Measurements from ENCODE around the gene ZNF75A. TPM values are rescaled to one million over a fixed set of nuclear protein-coding genes. Genes with fewer than 3 reads are reported as not detected.
A peak's percentile ranks its signal among the peaks of the same experiment; 100 is the strongest.

The ZNF75A gene
- total RNA-seq, 1 experiment from 2014 or later, result 22.7 TPM

DNA sequence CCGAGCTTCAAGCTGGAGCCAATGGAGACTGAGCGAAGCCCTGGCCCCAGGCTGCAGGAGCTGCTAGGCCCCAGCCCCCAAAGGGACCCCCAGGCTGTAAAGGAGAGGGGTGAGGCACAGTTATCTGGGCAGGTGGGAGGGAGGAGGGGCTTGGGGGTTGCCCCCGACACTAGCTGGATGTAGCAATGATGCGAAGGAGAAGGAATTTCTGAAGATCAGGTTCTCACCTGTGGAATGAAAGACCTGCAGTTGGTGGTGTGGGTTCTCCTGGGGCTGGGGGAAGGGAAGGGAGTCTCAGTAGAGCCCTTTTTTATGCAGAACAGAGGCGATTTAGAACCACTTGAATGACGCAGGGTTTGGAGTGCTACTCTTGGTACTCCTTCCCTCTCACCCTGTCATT, 20.2 kb upstream of the ZNF75A start:
- no peak for DNase-seq (ENCODE audit: low read depth)

DNA sequence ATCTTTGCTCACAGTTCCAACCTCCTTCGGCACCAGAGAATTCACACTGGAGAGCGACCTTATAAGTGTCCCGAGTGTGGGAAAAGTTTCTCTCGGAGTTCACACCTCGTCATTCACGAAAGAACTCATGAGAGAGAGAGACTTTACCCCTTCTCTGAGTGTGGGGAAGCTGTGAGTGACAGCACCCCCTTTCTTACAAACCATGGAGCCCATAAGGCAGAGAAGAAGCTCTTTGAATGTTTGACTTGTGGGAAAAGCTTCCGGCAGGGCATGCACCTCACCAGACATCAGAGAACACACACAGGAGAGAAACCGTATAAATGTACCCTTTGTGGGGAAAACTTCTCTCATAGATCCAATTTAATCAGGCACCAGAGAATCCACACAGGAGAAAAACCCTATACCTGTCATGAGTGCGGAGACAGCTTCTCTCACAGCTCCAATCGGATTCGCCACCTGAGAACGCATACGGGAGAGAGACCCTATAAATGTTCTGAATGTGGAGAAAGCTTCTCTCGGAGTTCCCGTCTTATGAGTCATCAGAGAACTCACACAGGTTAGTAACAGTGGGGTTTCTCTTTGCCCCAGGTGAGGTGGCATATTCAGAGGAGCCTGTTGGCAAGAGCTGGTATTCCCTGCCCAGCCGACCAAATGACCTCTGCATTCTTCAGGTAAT, 15.2 kb upstream of the ZNF75A start:
- no peak for DNase-seq (ENCODE audit: low read depth)

DNA sequence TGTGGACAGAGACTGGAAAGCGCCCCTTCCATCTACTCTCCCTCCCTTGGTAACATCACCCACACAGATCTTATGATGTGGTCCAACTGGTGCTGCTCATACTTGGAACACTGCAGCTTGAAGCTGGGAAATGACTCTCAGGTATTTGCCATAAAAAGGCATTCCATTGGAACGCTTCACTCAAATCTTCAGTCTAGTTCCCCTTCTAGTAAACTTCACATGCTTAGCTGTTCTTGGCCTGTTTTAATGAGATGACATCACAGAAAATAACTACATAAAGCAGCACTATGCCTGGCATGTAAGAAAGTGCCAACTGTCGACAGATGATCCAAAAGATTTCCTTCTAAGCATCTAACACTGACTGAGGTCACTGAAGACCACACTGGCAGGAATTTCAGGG, 12.7 kb upstream of the ZNF75A start:
- DNase-seq (ENCODE audit: low read depth), result peak; percentile 51

DNA sequence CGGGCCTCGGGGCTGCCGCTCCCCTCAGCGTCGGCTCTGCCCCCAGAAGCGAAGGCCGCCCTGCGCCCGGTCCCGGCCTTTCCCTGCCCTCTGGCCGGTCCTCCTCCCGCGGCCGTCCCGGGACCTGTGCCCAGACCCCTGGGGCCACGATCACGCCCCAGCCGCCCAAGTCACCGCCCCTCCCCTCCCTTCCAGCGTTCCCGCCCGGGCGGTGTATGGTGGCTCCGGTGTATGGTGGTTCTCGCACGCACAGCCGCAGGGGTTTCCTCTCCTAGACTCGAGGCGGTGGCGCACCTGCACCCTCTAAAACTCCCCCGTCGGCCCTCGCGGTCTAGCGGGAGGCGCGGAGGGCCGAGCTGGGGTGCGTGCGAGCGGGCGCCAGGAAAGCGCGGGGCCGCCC, 10.1 kb upstream of the ZNF75A start:
- DNase-seq (ENCODE audit: low read depth), result no peak

DNA sequence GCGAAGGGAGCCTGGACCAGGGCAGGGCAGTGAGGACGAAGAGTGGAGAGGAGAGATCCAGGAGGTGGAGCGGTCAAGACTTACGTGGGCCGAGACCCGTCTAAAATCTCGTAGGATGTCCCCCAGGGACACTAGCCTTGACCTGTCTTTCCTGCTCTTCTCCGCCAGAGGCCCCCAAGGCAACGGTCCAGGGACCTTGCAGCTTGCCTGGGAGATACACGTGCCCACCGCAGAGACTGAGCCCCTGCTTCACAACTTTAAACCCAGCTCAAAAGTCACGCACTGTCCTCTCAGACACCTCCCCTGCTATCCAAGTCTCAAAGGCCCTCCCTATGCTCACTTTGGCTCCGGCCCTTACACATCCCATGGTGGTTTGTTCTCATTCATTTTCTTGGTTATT, 9.5 kb upstream of the ZNF75A start:
- DNase-seq (ENCODE audit: low read depth), result no peak

DNA sequence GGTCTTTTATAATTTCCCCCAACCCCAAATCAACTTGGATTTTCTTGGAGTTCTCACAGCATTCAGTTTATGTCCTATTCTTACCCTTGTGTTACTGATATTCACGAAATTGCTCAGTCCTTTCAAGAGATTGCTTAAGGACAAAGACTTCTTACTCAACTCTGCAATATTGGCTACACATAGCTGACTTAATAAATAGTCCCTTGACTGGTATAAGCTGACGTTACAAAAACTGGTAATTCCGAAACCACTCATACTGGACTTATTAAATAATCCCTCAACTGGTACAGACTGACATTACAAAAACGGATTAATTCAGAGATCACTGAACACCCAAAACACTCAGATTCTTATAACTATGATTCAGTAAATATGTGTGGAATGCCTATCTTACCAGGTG, 927 bp upstream of the ZNF75A start:
- DNase-seq (ENCODE audit: low read depth), result no peak

DNA sequence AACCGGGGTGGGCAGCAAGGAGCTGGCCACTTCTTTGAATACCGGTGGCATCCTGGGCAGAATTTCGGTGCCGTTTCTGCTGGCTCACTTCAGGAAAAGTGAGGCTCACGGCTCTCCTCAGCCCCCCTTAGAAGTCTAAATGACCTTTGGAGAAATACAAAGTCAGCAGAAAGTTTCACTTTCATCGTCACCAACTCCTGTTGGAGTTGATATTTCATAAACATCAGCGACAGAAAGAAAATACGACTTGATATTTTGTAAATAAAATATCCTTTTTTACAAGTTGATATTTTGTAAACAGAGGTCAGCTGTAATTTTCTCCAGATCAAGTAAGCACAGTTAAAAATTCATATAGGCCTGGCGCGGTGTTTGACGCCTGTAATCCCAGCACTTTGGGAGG, 781 bp downstream of the ZNF75A start:
- DNase-seq (ENCODE audit: low read depth), result no peak

DNA sequence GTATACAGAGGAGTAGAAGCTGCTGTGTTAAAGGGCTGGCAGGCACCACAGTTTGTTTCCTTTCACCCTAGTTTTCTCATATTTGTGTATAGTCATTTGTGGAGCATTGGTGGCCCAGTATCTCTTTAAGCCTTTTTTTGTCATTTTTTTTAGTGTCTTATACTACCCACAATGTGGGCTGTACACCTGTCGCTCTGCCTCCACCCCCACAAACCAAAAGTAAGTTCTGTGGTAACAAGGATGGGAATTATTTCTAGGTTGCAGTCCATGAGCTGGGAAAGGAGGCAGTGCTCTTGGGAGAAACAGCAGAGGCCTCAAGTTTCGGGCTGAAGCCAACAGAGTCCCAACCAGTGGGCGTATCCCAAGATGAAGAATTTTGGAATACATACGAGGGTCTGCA, 6.2 kb downstream of the ZNF75A start:
- DNase-seq (ENCODE audit: low read depth), result no peak

DNA sequence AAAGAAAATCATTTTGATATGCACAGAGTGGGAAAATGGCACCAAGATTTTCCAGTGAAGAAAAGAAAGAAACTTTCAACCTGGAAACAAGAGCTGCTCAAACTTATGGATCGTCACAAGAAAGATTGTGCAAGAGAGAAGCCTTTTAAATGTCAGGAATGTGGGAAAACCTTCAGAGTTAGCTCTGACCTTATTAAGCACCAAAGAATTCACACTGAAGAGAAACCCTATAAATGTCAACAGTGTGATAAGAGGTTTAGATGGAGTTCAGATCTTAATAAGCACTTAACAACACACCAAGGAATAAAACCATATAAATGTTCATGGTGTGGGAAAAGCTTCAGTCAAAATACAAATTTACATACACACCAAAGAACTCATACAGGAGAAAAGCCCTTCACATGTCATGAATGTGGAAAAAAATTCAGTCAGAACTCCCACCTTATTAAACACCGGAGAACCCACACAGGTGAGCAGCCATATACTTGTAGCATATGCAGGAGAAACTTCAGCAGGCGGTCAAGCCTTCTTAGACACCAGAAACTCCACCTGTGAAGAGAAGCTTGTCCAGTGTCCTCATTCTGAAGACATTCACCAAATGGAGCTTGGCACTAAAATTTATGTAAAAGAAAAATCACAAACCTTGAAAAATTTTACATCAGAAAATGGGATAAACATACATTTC, 12.2 kb downstream of the ZNF75A start:
- no peak for DNase-seq (ENCODE audit: low read depth)

DNA sequence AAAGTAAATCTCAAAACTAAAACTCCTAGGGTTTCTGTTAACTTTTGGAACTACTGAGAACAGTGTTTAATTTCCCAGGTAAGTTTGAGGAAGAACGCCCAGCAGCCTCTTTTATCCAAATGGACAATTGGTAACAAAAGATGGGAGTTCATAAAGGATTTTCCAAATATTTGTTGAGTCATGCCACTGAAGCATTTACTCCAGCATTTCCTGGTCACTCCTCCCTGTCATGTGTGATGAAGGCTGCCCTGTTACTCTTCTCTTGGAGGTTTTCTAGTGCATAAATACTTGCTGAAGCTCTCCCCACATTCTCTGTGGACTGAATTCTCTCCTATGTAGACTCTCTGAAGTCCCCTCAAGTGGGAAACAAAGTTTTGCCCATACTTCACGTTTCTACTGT, 16.5 kb downstream of the ZNF75A start:
- no peak for DNase-seq (ENCODE audit: low read depth)

DNA sequence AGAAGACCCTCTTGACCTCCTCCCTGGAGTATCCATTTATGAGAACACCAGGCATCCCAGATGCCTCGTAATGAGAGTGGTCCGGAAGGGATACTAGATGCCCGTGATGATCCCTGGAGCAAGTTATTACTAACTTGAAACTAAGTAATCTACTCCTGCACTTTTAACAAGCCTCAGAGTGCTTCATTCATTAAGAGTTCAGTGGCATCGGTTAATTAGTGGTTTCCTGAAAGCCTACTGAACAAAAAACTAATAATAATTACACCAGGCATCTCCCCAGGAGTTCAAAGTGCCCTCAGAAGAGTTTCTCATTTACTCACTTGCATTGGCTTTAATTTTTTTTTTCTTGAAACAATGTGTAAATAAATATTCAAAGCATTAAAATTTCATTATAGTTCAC, 22.2 kb downstream of the ZNF75A start:
- no peak for DNase-seq (ENCODE audit: low read depth)

DNA sequence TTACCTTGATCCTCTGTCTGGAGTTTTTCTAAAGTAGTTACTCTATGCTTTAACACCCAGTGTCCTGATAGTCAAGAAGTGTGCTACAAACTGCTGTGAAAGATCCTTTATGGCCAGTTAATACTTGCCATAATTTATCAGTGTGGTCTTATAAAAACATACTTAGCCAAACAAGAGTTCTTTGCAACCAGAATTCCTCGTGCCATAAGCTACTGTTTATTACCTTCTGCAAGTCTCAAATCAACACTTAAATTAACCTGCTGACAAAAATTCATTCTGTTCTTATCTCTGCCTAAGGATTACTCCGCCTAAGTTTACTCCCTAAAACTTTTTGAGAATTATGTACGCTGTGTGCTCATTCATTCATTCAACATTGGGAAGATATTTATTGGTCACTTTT, 22.8 kb downstream of the ZNF75A start:
- no peak for DNase-seq (ENCODE audit: low read depth)

DNA sequence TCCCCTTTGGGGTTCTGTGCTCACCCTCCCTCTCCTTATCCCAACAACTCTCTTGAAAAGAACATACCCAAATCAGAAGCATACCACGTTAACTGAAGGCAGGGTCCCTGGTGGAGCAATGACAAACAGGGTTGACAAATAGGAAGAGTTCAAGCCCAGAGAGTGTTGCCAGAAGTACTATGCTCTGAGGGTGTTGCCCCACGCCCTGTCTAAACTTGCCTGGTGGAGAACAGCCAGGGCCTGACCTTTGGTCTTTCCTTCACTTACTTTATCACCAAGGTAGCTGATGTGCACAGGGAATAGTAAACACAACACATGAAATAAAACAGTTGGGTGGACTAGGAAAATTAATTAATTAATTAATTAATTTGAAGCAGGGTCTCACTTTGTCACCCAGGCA, 23.3 kb downstream of the ZNF75A start:
- no peak for DNase-seq (ENCODE audit: low read depth)

DNA sequence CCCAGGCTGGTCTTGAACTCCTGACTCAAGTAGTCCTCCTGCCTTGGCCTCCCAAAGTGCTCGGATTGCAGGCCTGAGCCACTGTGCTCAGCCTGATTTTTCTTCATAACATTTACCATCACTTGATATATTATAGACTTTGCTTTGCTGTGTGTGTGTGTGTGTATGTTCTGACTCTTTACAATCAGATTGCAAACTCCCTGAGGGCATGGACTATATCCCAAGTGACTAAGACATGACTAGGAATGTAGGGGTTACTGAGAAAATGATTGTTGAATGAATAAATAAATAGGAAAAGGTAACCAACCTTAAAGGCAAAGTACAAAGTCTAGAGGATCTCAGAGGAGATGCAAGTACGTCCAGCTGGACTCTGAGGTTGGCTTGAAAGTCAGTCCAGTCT, 40.7 kb downstream of the ZNF75A start:
- peak; percentile 10 for DNase-seq (ENCODE audit: low read depth)

DNA sequence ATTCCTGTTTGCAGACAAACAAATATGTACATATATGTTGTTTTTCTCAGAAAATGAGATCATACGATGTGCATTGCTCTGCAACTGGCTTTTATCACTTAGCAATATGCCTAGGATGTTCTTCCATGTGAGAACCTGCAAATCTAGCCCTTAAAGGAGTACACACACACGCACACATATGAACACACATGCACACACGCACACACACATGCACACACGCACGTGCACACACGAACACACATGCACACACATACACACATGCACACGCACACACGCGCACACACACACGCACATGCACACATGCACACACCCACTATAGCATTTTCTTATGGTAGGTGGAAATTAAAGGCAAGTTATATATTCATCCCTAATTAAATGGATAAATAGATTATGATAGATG, 42.3 kb downstream of the ZNF75A start:
- DNase-seq (ENCODE audit: low read depth), result no peak

DNA sequence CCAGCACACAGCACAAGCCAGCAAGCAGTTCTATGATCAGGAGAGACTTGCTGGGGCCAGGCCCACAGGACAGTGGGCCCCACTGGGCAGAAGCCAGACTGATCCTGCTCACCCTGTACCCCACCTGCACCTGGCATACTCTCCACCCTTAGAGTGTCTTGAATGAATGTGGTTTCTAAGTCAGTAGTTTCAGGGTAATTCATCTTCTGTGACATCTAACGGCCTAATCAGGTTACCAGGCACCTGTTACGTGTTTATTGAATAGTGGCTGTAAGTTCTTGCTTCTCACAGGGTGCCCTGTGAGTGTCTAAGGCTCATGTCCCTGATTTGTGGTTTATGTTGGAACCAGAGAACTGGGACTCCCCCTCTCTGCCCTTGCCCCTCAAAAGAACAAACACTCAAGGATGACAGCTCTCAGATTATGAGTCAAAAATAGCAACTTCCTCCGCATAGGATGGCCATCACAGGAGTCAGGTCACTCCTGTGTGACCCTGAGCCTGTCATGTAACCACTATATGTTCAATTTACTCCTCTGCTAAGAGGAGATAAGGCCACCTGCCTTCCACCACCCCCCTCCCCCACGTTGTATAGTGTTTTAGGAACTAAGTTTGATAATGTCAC, 43.4 kb downstream of the ZNF75A start:
- DNase-seq (ENCODE audit: low read depth), result no peak

DNA sequence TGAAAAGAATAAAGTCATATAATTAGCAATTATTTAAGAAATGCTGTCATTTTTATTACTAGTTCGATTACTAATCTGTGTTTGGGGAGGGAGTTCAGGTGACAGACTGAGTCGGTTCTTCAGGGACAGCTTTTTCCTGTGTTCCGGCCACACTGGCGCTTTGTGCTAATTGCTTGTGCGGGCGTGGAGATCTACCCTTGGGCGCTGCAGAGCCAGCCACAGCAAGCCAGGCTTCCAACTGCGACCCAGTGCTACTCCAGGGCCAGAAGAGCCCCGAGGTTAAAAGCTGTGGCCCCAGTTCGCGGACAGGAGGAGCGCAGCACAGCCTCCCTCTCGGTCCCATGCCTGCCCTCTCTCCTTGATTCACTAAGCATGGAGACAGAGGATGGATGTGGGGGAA, 43.9 kb downstream of the ZNF75A start:
- DNase-seq (ENCODE audit: low read depth), result no peak

DNA sequence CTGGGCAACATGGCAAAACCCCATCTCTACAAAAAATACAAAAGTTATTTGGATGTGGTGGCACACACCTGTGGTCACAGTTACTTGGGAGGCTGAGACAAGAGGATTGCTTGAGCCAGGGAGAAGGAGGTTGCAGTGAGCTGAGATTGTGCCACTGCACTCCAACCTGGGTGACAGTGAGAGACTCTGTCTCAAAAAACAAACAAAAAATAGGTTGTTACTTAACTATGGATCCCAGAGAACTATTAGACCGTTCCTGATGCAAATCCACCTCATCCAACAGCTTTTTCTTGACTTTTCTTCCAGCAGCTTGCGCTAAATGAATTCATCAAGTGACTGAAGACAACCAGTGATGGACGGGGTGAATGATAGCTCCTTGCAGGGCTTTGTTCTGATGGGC, 50.3 kb downstream of the ZNF75A start, which contains the start of gene OR2C1:
OR2C1 (plus strand) TSS at position 301 of the 400 bp plus-strand sequence; CDS start at position 353, 52 bp downstream.
- no peak for DNase-seq (ENCODE audit: low read depth)

DNA sequence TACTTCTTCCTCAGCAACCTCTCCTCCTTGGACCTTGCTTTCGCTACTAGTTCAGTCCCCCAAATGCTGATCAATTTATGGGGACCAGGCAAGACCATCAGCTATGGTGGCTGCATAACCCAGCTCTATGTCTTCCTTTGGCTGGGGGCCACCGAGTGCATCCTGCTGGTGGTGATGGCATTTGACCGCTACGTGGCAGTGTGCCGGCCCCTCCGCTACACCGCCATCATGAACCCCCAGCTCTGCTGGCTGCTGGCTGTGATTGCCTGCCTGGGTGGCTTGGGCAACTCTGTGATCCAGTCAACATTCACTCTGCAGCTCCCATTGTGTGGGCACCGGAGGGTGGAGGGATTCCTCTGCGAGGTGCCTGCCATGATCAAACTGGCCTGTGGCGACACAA, 50.8 kb downstream of the ZNF75A start:
- no peak for DNase-seq (ENCODE audit: low read depth)

DNA sequence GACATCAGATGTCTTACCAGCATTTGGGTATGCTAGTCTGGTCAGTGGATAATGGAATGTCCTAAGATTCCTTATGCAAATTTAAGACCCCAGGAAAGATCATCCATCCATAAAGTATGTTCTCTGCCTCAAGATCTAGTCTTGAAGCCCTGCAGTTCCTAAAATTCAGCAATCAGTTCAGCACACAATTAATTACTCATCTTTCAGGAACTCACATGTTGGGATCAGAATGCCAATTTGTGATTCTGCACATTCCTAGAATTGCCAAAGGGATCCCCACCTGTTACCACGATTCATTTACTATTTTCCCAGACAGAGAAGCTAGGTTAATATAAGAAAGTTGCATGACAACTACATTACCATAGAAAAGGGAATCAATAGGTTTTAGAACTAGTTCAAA, 53.6 kb downstream of the ZNF75A start:
- DNase-seq (ENCODE audit: low read depth), result peak; percentile 31

DNA sequence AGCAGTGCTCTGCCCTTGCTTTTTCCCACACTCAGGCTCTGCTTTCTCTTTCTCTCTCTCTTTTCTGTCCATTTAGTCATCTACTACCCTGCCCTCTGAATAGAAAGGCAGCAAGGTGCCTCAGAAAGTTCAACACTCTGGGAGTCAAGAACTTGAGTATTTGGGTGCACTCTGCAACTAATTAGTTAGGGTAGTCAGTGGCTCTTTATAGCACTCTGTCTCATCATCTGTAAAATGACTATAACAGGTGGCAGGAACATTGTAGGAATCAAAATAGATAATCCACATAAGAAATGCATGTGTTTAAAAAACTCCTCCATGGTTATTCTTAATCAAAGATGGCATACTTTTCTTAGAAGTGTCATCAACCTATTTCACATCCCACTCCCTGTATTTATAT, 57.6 kb downstream of the ZNF75A start:
- DNase-seq (ENCODE audit: low read depth), result no peak

DNA sequence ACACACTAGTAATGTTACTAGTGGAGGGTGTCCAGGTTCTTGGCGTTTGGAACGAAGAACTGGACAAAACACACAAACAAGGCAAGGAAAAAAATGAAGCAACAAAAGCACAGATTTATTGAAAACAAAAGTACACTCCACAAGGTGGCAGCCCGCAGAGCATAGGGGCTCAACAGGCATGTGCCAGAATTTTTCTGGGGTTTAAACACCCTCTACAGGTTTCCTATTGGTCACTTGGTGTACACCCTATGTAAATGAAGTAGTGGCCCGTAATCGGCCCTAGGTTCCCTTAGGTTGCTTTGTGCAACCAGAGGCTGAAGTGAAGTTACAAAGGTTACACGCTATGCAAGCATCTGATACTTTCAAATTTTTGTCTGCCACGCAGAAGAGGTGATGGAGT, 58.5 kb downstream of the ZNF75A start:
- peak; percentile 18 for DNase-seq (ENCODE audit: low read depth)

DNA sequence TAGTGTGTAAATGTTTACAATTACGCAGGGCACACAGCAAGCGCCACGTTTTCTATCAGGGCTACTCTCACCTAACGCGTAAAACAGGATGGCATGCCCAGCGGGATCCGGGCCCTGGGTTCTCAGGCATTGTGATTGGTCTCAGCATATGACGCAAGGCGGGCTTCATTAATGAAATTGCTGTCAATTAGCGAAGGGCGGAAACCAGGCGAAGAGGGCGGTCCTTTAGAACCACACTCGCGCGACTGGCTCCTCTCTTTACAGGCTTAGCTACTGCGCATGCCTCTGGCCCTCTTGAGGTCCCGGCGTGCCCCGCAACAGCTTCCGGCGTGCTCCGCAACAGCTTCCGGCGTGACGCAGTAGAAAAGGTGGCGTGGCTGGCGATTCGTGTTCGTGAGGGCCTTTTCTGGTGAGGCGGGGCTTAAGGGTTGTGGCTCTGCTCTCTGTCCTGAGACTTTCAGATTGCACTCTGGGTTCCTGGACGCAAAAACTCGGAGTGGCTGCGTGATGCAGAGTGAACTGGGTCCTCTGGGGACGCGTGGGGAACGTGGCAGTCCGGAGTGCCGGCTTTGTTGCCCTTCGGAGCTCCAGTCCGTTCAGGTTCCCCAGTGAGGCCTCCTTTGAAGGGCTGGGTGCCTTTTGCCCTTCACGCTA, 59.6 kb downstream of the ZNF75A start:
- DNase-seq (ENCODE audit: low read depth), result peak; percentile 97
